Aorta (tissue), 5 donors: Measurements from ENCODE around the gene DNASE2B. TPM values are rescaled to one million over a fixed set of nuclear protein-coding genes. Genes with fewer than 3 reads are reported as not detected.

ENCODE experiments used
- ATAC-seq: fragments of 200-7000 bp; cut with Tn5 transposase; one replicate; pipeline ENCODE4 v1.9.1; 2022; ENCODE audit warnings: moderate library complexity; ENCODE audit not compliant: low FRiP score
- DNase-seq, 2 donors: peaks; one replicate each; pipeline ENCODE4 v3.0.0-alpha.2; 2020
- H3K27ac ChIP-seq, 2 donors: one replicate each; pipeline ENCODE4 v1.5.1; 2013; ENCODE audit warnings: low read length in 2 of 2, mild to moderate bottlenecking in 2 of 2, moderate library complexity in 2 of 2, control low read depth in 1 of 2, inconsistent platforms in 1 of 2, low read depth in 1 of 2
- H3K27me3 ChIP-seq, 2 donors: one replicate each; pipeline ENCODE4 v1.6.1; 2013; ENCODE audit warnings: control low read depth in 1 of 2, low read length in 1 of 2, mild to moderate bottlenecking in 1 of 2, moderate library complexity in 1 of 2; ENCODE audit not compliant: insufficient read depth in 2 of 2, control insufficient read depth in 1 of 2
- H3K36me3 ChIP-seq, 2 donors: one replicate each; pipeline ENCODE4 v1.6.1; 2013; ENCODE audit warnings: control low read depth in 1 of 2, low read length in 1 of 2, mild to moderate bottlenecking in 1 of 2; ENCODE audit not compliant: insufficient read depth in 2 of 2, control insufficient read depth in 1 of 2
- H3K4me1 ChIP-seq, 2 donors: one replicate each; pipeline ENCODE4 v1.6.1; 2013; ENCODE audit warnings: low read length in 2 of 2, control low read depth in 1 of 2, mild to moderate bottlenecking in 1 of 2, moderate library complexity in 1 of 2; ENCODE audit not compliant: insufficient read depth in 2 of 2, control insufficient read depth in 1 of 2
- H3K4me3 ChIP-seq, 2 donors: one replicate each; pipeline ENCODE4 v1.5.1; 2013; ENCODE audit warnings: low read length in 2 of 2, control low read depth in 1 of 2, mild to moderate bottlenecking in 1 of 2
- H3K9me3 ChIP-seq: one replicate; pipeline ENCODE4 v1.6.1; 2013; ENCODE audit warnings: mild to moderate bottlenecking, low read length; ENCODE audit not compliant: control insufficient read depth
- WGBS, 2 donors: extraction: QIAGEN DNeasy Blood & Tissue Kit; methylation state at CpG; one replicate each; pipeline ENCODE4 v1.1.7; 2013; 5-methylcytosine and 5-hydroxymethylcytosine counted together
- intact Hi-C, 2 donors: fragments of 100-400 bp; cut with DNase I; formaldehyde crosslinking; loops; one replicate each; pipeline versions ENCODE4 v1.14.2 to v1.15.0; 2022
- polyA plus RNA-seq, 2 donors: library from polyadenylated mRNA; stranded (reverse); fragments of 200-250 nt; gene quantifications; one replicate each; pipeline ENCODE4 v1.2.3, GENCODE V29; 2013
- total RNA-seq, 2 donors: library from RNA; stranded (reverse); fragmentation: NEBNext Ultra II Directional; extraction: Animal tissue kit (Norgen Biotek cat#: 25700); gene quantifications; one replicate each; pipeline ENCODE4 v1.2.1, GENCODE V29; 2021
- donor health status: healthy with polysubstance abuse.
- donor health status: Bipolar disorder and iron deficiency.
- donor health status: DM: no; HTN: no; CAD: no.
- donor health status: DM: no; HTN: no; CAD: no.
- donor health status: DM: yes; HTN: yes; CAD: no.

The DNASE2B gene
- total and polyA plus RNA-seq, 4 donors: 1.0 TPM; not detected in 3

DNA sequence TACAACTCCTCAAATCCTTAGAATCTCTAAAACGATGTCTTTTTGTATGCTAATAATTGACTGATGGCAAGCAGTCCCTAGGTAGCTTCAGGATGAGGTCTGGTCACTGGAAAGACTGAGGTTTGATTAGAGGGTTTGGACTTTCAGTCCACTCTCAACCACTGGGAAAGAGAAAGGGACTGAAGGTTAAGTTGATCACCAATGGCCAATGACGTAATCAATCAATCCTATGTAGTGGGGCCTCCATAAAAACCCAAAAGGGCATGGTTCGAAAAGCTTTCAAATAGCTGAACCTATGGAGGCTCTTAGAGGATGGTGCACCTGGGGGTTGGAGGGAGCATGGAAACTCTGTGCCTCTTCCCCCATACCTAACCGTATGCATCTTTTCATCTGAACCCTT, 39.6 kb upstream of the DNASE2B start:
- H3K9me3 ChIP-seq: peaks cover 2% of the 10 kb centered on the region
- no peak for ATAC-seq

GRCh38 chr1:84360316-84360715, 38.0 kb upstream of the DNASE2B start:
- WGBS, 2 donors: 89 to 93% methylated on average over 1 of the region's 1 CpG
- Histone ChIP-seq H3K27ac (no peak overlapping the region), H3K27me3 (no peaks in the 10 kb centered on the region), H3K9me3 (peaks cover 2% of the 10 kb centered on the region), H3K4me3 (no peak overlapping the region), H3K36me3 (no peaks in the 10 kb centered on the region), H3K4me1 (peaks cover 0 to 2% of the 10 kb centered on the region in 2 donors)
- intact Hi-C loops: no loop called here
- no peak for ATAC-seq
- DNase-seq: no peak

More for the DNA sequence above, 39.6 kb upstream of the DNASE2B start:
- H3K4me1 ChIP-seq: peaks cover 0 to 2% of the 10 kb centered on the region in 2 donors
- WGBS, 2 donors: 85 to 90% methylated on average over 4 of the region's 4 CpGs
- H3K27ac ChIP-seq: no peak overlapping the region
- H3K27me3 ChIP-seq: no peaks in the 10 kb centered on the region
- intact Hi-C loops: no loop called here
- no peaks in the 10 kb centered on the region for H3K36me3 ChIP-seq
- H3K4me3 ChIP-seq: no peak overlapping the region
- DNase-seq: no peak

DNA sequence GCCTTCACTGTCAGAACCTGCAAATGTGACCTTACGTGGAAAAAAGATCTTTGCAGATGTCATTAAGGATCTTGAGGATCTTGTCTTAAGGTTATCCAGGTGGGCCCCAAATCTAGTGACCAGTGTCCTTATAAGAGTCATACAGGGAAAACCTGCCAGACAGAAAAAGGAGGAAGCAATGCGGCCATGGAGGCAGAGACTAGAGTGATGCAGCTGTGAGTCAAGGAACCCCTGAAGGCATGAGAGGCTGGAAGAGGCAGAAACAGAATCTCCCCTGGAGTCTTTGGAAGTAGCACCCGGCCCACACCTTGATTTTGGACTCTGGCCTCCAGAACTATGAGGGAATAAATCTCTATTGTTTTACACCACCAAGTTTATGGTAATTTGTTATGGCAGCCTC, 36.5 kb upstream of the DNASE2B start:
- H3K27ac ChIP-seq: no peak overlapping the region
- DNase-seq (no peak), ATAC-seq (no peak)
- no peak overlapping the region for H3K4me3 ChIP-seq
- no peaks in the 10 kb centered on the region for H3K27me3 ChIP-seq
- peaks cover 0 to 2% of the 10 kb centered on the region in 2 donors for H3K4me1 ChIP-seq
- H3K36me3 ChIP-seq: no peaks in the 10 kb centered on the region
- peaks cover 2% of the 10 kb centered on the region for H3K9me3 ChIP-seq
- intact Hi-C loops: no loop called here
- WGBS, 2 donors: 94 to 97% methylated on average over 3 of the region's 3 CpGs

DNA sequence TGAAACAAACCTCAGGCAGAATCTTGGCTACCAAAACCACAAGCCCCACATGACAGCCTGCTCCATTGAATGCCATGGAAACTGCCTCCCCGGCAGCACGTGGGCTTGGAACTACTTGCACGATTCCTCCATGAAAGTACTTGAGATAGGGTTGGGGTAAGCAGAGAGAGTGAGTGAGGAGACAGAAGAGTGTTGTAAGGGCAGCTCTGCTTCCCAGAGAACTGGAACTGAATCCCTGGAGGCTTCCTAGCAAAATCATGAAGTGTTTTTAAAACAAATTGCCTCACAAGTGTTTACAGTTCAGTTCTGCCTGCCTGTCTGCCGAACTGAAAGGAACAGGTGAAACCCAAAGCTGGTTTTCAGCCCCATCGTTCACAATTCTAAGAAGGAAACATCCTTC, 35.3 kb upstream of the DNASE2B start:
- intact Hi-C loops: no loop called here
- Histone ChIP-seq H3K4me1 (peaks cover 0 to 2% of the 10 kb centered on the region in 2 donors), H3K36me3 (no peaks in the 10 kb centered on the region), H3K9me3 (peaks cover 2% of the 10 kb centered on the region), H3K4me3 (no peak overlapping the region), H3K27ac (no peak overlapping the region), H3K27me3 (no peaks in the 10 kb centered on the region)
- no peak for ATAC-seq
- DNase-seq: no peak
- 19 to 20% methylated on average over 5 of the region's 5 CpGs for WGBS, 2 donors

- peaks cover 0 to 2% of the 10 kb centered on the region in 2 donors for H3K4me1 ChIP-seq
- ATAC-seq: no peak
- H3K27ac ChIP-seq: no peak overlapping the region
- intact Hi-C loops: no loop called here
- H3K4me3 ChIP-seq: no peak overlapping the region
- no peaks in the 10 kb centered on the region for H3K36me3 ChIP-seq
- WGBS, 2 donors: 64 to 74% methylated on average over 5 of the region's 5 CpGs
- no peak for DNase-seq
- H3K9me3 ChIP-seq: no peaks in the 10 kb centered on the region
- no peaks in the 10 kb centered on the region for H3K27me3 ChIP-seq
Observed at GRCh38 chr1:84363622-84364021, 34.7 kb upstream of the DNASE2B start.

DNA sequence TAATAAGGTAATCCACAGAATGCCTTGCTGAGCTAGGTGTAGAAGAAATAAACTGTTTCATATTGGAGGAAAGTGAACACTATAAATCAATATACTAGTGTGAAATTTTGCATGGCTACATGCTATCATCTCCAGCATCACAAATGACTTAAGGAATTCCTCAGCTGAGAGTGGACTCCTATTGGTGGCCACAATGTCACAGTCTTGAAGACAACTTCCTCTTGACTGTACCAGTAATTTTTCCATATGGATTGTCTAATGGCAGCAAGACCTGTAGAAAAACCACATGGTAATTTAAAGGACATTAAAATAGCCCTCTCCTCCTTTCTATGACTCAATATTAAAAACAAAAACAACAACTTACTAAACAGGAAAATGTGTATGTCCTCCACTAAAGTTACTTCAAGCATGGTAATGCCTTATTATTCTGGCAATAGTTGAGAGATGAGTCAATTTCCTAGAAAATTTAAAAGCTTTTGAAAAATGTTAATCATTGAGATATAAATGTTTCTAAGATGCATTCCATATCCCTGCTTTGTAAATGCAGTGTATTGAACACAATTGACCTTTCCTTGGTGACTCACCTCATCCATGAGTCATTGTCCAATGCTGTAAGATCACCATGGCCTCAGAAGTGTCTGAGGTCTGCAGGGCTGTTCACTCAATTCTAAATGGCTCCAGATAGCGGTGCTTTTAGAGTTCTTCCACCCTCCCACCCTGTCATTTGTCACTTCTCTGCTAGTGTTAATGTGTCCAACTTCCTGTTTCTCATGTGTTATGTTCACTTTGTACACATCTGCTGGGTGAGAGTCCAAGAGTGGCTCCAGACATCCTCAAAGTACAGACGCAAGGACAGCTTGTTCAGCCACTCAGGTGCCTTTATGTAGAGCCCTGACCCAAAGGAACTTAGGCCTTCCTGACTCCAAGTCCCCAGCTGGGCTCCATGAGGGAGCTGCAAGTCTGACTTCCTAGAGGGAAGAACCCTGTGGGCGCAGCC, 32.8 kb upstream of the DNASE2B start:
- peak overlapping the region in 1 of 2 donors; percentile 21 for H3K27ac ChIP-seq

DNA sequence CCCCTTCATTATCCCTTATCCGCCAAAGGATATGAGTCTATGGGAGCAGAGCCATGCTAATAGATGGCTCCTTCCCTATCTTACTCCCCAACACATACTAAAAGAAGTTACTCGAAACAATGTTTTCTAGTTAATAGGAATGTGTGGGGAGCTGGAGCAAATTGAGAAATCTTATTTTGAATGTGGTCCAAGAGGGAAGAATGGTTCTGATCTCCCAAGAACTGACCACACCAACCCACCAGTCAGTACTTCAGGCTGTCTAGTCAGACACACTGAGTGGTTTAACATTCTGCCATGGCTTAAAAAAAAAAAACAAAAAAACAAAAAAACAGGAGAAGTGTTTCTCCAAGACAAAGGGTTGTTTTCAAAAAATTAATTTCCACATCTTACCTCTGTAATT, 31.5 kb upstream of the DNASE2B start:
- H3K4me3 ChIP-seq: no peak overlapping the region
- WGBS, 2 donors: 92 to 93% methylated on average over 2 of the region's 2 CpGs
- H3K27me3 ChIP-seq: no peaks in the 10 kb centered on the region
- DNase-seq (no peak), ATAC-seq (no peak)
- no peak overlapping the region for H3K27ac ChIP-seq
- H3K36me3 ChIP-seq: no peaks in the 10 kb centered on the region
- intact Hi-C loops: no loop called here
- H3K9me3 ChIP-seq: no peaks in the 10 kb centered on the region
- H3K4me1 ChIP-seq: peaks cover 0 to 2% of the 10 kb centered on the region in 2 donors

More for the DNA sequence above, 32.8 kb upstream of the DNASE2B start:
- Histone ChIP-seq H3K9me3 (no peaks in the 10 kb centered on the region), H3K4me1 (peaks cover 0 to 2% of the 10 kb centered on the region in 2 donors), H3K36me3 (no peaks in the 10 kb centered on the region), H3K27me3 (no peaks in the 10 kb centered on the region), H3K4me3 (no peak overlapping the region)
- intact Hi-C loops: no loop called here
- ATAC-seq: no peak
- DNase-seq: peak in 1 of 2 donors; percentile 33
- WGBS, 2 donors: 49 to 53% methylated on average over 3 of the region's 3 CpGs

DNA sequence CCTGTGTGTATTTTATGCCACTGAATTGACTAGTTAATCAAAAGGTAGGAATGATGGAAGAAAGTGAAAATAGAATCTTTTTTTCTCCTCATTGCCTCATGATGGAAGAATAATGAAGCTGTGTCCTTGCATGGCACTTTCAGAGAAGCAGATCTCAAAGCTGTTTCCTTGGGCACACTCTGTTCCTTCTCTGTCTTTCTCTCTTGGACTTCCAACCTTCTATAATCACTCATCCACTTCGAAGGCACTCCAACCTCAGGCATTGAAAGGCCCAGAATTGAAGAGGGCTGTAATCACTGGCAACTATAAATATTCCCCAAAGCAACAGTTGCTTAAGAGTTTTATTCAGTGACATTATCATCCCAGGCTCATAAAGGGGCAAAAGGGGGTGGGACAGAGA, 31.1 kb upstream of the DNASE2B start:
- intact Hi-C loops: no loop called here
- no peak for ATAC-seq
- H3K27ac ChIP-seq: no peak overlapping the region

GRCh38 chr1:84368441-84368840, 29.8 kb upstream of the DNASE2B start:
- Histone ChIP-seq H3K4me3 (no peak overlapping the region), H3K27ac (no peak overlapping the region), H3K4me1 (no peaks in the 10 kb centered on the region), H3K27me3 (no peaks in the 10 kb centered on the region), H3K9me3 (no peaks in the 10 kb centered on the region), H3K36me3 (no peaks in the 10 kb centered on the region)
- ATAC-seq: no peak
- no peak for DNase-seq
- intact Hi-C loops: no loop called here
- 96 to 97% methylated on average over 5 of the region's 5 CpGs for WGBS, 2 donors

More for the DNA sequence above, 31.1 kb upstream of the DNASE2B start:
- no peaks in the 10 kb centered on the region for H3K27me3 ChIP-seq
- H3K9me3 ChIP-seq: no peaks in the 10 kb centered on the region
- WGBS, 2 donors: 73 to 82% methylated on average over 1 of the region's 1 CpG
- no peak overlapping the region for H3K4me3 ChIP-seq
- DNase-seq: no peak
- peaks cover 0 to 2% of the 10 kb centered on the region in 2 donors for H3K4me1 ChIP-seq
- H3K36me3 ChIP-seq: no peaks in the 10 kb centered on the region
